Nephron progenitor cell (in vitro differentiated cells): ENCODE measurements around the gene GMDS.

ENCODE experiments used
- DNase-seq: peaks from one replicate; pipeline ENCODE4 v3.0.0; 2021
- H3K27ac Mint-ChIP-seq: 2 replicates; pipeline ENCODE4 v1.8.0; 2021; ENCODE audit warnings: mild to moderate bottlenecking, moderate library complexity, mixed read lengths
- H3K27me3 Mint-ChIP-seq: 2 replicates; pipeline ENCODE4 v1.8.0; 2021; ENCODE audit warnings: mild to moderate bottlenecking, low read depth, mixed read lengths; ENCODE audit not compliant: poor library complexity
- H3K36me3 Mint-ChIP-seq: 2 replicates; pipeline ENCODE4 v1.8.0; 2021; ENCODE audit warnings: low read depth, mixed read lengths
- H3K4me1 Mint-ChIP-seq: 2 replicates; pipeline ENCODE4 v1.8.0; 2021; ENCODE audit warnings: mixed read lengths
- H3K4me3 Mint-ChIP-seq: 2 replicates; pipeline ENCODE4 v1.8.0; 2021; ENCODE audit warnings: mild to moderate bottlenecking, moderate library complexity, mixed read lengths
- H3K9me3 Mint-ChIP-seq: 2 replicates; pipeline ENCODE4 v1.8.0; 2021; ENCODE audit warnings: mild to moderate bottlenecking, moderate library complexity, mixed read lengths
- TF ChIP-seq, protein P1 (sequence below): fragments of 200-600 bp; sonication (generic); IDR thresholded peaks from 2 replicates; pipeline ENCODE4 v1.5.0; 2021; ENCODE audit warnings: antibody characterized with exemption

Gene GMDS

GRCh38 chr6:1870251-1870650 lies 375.2 kb downstream of the GMDS start:
- Mint-ChIP-seq H3K36me3 (no peaks in the 10 kb centered on the region), H3K9me3 (no peaks in the 10 kb centered on the region), H3K27me3 (peaks cover 4% of the 10 kb centered on the region), H3K27ac (no peak overlapping the region), H3K4me3 (peak overlapping the region; percentile 13), H3K4me1 (peaks cover 79% of the 10 kb centered on the region)
- TF ChIP-seq, protein P1, sequence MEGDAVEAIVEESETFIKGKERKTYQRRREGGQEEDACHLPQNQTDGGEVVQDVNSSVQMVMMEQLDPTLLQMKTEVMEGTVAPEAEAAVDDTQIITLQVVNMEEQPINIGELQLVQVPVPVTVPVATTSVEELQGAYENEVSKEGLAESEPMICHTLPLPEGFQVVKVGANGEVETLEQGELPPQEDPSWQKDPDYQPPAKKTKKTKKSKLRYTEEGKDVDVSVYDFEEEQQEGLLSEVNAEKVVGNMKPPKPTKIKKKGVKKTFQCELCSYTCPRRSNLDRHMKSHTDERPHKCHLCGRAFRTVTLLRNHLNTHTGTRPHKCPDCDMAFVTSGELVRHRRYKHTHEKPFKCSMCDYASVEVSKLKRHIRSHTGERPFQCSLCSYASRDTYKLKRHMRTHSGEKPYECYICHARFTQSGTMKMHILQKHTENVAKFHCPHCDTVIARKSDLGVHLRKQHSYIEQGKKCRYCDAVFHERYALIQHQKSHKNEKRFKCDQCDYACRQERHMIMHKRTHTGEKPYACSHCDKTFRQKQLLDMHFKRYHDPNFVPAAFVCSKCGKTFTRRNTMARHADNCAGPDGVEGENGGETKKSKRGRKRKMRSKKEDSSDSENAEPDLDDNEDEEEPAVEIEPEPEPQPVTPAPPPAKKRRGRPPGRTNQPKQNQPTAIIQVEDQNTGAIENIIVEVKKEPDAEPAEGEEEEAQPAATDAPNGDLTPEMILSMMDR, result no peak
- no peak for DNase-seq

DNA sequence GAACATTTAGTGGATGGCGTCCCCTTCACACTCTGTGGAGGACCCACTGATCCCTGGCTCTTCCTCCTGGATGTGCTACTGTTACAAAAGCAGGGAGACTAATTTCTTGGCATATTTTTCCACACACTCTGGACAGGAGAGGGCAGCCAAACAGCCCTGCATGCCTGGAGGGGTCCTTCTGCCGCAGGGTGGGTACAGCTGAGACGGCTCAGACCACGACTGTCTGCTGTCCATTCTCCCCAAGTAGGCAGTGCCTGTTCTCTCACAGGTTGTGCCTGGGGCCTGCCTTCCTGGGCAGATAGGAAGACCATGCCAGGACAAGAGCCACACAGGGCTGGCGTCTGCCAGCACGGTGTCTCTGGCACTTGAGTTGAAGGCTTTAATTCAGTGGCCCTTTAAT lies 375.6 kb downstream of the GMDS start:
- no peak for DNase-seq
- peaks cover 4% of the 10 kb centered on the region for H3K27me3 Mint-ChIP-seq
- TF ChIP-seq, protein P1, result no peak
- no peak overlapping the region for H3K27ac Mint-ChIP-seq
- H3K4me3 Mint-ChIP-seq, result no peak overlapping the region
- no peaks in the 10 kb centered on the region for H3K36me3 Mint-ChIP-seq
- H3K4me1 Mint-ChIP-seq, result peaks cover 84% of the 10 kb centered on the region
- H3K9me3 Mint-ChIP-seq, result no peaks in the 10 kb centered on the region

DNA sequence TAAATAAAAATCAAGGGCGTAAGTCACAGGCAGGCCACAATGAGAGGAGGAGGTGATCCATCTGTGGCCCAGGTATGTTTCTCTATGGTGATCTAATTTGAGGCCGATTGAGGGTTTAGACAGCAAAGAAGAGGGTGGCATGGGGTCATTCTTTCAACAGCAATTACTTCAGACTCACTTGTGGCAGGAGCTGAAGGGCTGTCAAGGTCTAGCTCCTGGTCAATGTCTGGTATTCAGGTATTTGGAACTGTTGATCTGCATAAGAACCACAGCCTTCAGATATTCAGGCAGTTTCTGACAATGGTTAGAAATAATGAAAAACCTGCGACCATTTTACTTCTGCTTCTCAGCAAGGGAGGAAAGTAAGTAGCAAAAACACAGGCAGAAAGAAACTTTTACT lies 376.1 kb downstream of the GMDS start:
- H3K9me3 Mint-ChIP-seq, result no peaks in the 10 kb centered on the region
- peaks cover 88% of the 10 kb centered on the region for H3K4me1 Mint-ChIP-seq
- DNase-seq, result no peak
- H3K4me3 Mint-ChIP-seq, result no peak overlapping the region
- H3K27ac Mint-ChIP-seq, result no peak overlapping the region
- H3K36me3 Mint-ChIP-seq, result no peaks in the 10 kb centered on the region
- TF ChIP-seq, protein P1, result no peak
- peaks cover 4% of the 10 kb centered on the region for H3K27me3 Mint-ChIP-seq

GRCh38 chr6:1868561-1869261 lies 376.7 kb downstream of the GMDS start:
- H3K27me3 Mint-ChIP-seq, result peaks cover 4% of the 10 kb centered on the region

GRCh38 chr6:1867197-1867596 lies 378.2 kb downstream of the GMDS start:
- DNase-seq, result no peak
- no peak overlapping the region for H3K4me3 Mint-ChIP-seq
- no peak overlapping the region for H3K27ac Mint-ChIP-seq
- H3K36me3 Mint-ChIP-seq, result no peaks in the 10 kb centered on the region
- H3K27me3 Mint-ChIP-seq, result peaks cover 4% of the 10 kb centered on the region
- H3K9me3 Mint-ChIP-seq, result no peaks in the 10 kb centered on the region
- TF ChIP-seq, protein P1, result no peak
- peaks cover 88% of the 10 kb centered on the region for H3K4me1 Mint-ChIP-seq

More at GRCh38 chr6:1868561-1869261, 376.7 kb downstream of the GMDS start:
- Mint-ChIP-seq H3K36me3 (no peaks in the 10 kb centered on the region), H3K27ac (no peak overlapping the region), H3K9me3 (no peaks in the 10 kb centered on the region), H3K4me3 (no peak overlapping the region), H3K4me1 (peaks cover 88% of the 10 kb centered on the region)
- no peak for DNase-seq
- TF ChIP-seq, protein P1, result no peak

DNA sequence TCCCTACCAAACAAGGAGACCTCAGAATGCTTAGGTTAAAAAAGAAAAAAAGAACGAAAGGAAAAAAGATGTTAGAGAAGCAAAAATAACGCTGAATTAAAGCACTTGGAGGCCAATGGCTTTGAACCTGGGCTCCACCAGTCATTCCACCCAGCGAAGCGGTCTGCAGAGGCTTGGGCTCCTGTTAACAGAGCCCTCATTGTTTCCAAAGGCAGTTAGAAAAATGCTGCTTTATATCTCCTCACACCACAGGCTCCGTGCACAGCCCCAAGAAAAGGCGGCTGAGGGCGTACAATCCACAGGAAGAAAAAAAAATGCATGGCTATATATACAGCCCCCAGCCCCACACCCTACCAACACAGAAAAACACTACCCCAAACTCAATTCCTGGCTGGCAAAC lies 379.8 kb downstream of the GMDS start:
- no peak overlapping the region for H3K27ac Mint-ChIP-seq
- H3K27me3 Mint-ChIP-seq, result peaks cover 4% of the 10 kb centered on the region

More for the DNA sequence above, 379.8 kb downstream of the GMDS start:
- DNase-seq, result no peak
- Mint-ChIP-seq H3K36me3 (no peaks in the 10 kb centered on the region), H3K4me1 (peaks cover 88% of the 10 kb centered on the region), H3K9me3 (no peaks in the 10 kb centered on the region), H3K4me3 (peak overlapping the region; percentile 41)
- TF ChIP-seq, protein P1, result no peak
